ENCODE results near the gene HSPA12B.

The HSPA12B gene

DNA sequence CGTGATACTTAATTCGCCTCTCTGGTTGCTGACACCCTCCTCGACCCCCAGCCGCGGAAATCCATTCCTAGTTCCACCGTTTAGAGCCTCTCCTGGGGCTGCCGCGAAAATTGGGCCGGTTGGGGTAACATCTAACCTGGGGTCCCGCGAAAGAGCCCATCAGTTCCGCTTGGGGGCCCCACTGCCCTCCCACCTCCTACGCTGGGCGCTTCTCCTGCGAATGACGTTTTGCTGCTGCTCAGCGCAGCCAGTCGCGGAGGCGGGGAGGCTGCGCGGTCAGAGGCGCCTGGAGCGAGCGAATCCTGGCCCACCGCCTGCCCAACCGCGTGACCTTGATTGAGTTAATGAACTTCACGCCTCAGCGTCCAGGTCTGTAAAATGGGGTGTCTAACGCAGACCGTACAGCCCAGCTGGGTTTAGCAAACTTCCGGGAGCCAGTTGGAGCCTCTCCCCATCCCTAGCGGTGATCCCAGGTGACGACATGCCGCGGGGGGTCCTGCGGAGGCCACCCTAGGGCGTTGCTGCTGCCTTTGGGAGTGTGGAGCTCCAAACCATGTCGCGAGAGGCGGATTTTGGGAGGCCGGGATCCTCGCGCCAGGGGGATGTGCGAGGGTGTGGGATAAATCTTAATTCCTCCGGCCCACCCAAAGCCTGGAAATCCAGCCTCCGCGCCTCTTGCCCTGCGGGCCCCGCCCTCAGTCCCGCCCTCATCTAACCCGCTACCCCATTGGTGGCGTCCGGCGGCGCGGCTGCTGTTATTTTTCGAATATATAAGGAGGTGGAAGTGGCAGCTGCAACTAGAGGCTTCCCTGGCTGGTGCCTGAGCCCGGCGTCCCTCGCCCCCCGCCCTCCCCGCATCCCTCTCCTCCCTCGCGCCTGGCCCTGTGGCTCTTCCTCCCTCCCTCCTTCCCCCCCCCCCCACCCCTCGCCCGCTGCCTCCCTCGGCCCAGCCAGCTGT, 63.3 kb downstream of the HSPA12B start, which contains the start of gene CDC25B:
Gene CDC25B (plus strand): TSS at position 800 of the 958 bp plus-strand sequence. CDS start 222 bp downstream, outside the sequence.
- Mint-ChIP-seq H3K27me3 (no peaks in the 10 kb centered on the region), H3K4me1 (ENCODE audit: low read depth) (peaks cover 46% of the 10 kb centered on the region), H3K9me3 (no peaks in the 10 kb centered on the region), H3K27ac (peak within 1 kb of the TSS; percentile 93), H3K4me3 (peak within 1 kb of the TSS; percentile 81), H3K36me3 (ENCODE audit: low read depth) (peaks cover 49% of the 10 kb centered on the region)
- intact Hi-C loops (cut with micrococcal nuclease) = loop anchor here (2.0 kb wide), 2 partner anchors 15 to 25 kb away; partner anchors contain the start of gene AP5S1

DNA sequence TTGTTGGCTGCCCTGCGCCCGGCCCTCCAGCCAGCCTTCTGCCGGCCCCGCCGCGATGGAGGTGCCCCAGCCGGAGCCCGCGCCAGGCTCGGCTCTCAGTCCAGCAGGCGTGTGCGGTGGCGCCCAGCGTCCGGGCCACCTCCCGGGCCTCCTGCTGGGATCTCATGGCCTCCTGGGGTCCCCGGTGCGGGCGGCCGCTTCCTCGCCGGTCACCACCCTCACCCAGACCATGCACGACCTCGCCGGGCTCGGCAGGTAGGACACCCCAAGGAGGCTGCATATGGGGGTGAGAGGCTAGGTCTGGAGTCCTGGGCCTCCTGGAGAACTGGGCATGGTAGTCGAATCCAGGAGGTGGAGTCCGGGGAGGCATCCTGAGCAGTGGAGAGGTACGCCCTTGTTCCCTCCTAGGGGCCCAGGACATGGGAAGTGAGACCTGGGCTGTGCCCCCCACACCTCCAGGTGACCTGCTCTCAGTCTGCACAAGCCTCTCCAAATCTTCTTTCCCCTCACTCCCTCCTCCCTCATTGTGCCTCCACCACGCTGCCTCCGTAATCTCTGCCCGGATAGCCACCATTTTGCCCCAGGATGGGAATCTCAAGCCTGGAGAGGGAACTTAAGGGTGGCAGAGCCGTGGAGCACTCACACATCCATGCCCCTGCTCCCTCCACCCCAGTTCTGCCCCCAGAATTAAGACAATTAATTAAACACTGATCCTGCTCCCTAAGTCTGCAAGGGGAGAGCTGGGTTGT, 64.2 kb downstream of the HSPA12B start:
- Mint-ChIP-seq H3K27me3 (no peaks in the 10 kb centered on the region), H3K4me3 (peak overlapping the region; percentile 81), H3K36me3 (ENCODE audit: low read depth) (peaks cover 58% of the 10 kb centered on the region), H3K4me1 (ENCODE audit: low read depth) (peaks cover 53% of the 10 kb centered on the region), H3K27ac (peak overlapping the region; percentile 93), H3K9me3 (no peaks in the 10 kb centered on the region)
- intact Hi-C loops (cut with micrococcal nuclease) = loop anchor here (2.0 kb wide), 1 partner anchor 14 kb away; no protein-coding TSS in a partner anchor

DNA sequence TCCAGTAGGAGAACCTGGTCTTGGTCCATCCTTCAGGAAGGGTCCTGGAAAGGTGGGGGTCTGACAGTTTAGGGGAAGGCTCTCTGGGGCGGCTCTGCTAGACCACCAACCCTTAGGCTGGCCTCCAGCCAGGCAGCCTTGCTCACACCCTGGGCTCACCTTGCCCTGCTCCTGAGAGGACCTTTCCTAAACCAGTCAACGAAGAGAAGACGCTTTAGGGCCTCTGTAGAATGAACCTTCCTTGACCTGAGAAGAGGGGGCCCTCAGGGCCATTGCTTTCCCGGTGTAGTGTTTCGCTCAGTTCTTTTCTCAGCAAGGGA, 64.7 kb downstream of the HSPA12B start:
- peaks cover 63% of the 10 kb centered on the region for H3K36me3 Mint-ChIP-seq (ENCODE audit: low read depth)

DNA sequence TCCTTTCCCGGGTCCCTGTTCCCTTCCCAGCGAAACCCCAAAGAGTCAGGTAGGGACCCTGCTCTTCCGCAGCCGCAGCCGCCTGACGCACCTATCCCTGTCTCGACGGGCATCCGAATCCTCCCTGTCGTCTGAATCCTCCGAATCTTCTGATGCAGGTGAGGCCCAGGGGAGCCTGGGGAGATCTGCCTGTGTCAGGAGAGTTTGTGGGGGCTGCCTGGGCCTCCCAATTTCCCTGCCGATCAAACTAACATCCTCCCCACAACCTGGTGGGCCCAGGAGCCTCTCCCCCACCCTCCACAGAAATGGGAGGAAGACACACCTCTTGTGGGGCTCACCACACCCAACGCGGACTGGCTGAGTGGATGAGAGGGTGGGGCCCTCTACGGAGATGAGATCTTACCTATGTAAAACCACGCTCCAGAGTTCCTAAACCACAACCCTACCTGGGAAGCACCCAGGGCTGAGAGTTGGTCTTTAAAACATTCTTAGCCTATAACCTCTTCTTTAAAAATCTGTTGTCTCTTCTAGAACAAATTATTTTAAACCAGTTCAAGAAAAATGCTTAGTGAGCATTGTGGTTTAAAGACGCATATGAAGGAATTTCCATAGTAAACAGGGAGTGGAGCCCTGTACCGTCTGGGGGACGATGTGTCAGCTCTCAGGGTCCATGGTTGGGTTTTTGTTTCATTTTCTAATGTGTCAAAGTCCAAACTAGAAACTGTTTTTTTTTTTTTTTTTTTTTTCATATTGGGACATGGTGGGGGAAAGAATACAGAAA, 65.3 kb downstream of the HSPA12B start:
- Mint-ChIP-seq H3K27me3 (no peaks in the 10 kb centered on the region), H3K36me3 (ENCODE audit: low read depth) (peaks cover 69% of the 10 kb centered on the region), H3K27ac (peak overlapping the region; percentile 57), H3K9me3 (no peaks in the 10 kb centered on the region), H3K4me1 (ENCODE audit: low read depth) (peaks cover 64% of the 10 kb centered on the region), H3K4me3 (peak overlapping the region; percentile 81)
- intact Hi-C loops (cut with micrococcal nuclease) = loop anchor here (2.0 kb wide), 1 partner anchor 13 kb away; no protein-coding TSS in a partner anchor

More for the DNA sequence above, 64.7 kb downstream of the HSPA12B start:
- no peaks in the 10 kb centered on the region for H3K27me3 Mint-ChIP-seq
- peak overlapping the region; percentile 81 for H3K4me3 Mint-ChIP-seq
- H3K9me3 Mint-ChIP-seq = no peaks in the 10 kb centered on the region
- peaks cover 58% of the 10 kb centered on the region for H3K4me1 Mint-ChIP-seq (ENCODE audit: low read depth)
- intact Hi-C loops (cut with micrococcal nuclease) = loop anchor here (2.0 kb wide), 1 partner anchor 14 kb away; no protein-coding TSS in a partner anchor
- peak overlapping the region; percentile 93 for H3K27ac Mint-ChIP-seq

DNA sequence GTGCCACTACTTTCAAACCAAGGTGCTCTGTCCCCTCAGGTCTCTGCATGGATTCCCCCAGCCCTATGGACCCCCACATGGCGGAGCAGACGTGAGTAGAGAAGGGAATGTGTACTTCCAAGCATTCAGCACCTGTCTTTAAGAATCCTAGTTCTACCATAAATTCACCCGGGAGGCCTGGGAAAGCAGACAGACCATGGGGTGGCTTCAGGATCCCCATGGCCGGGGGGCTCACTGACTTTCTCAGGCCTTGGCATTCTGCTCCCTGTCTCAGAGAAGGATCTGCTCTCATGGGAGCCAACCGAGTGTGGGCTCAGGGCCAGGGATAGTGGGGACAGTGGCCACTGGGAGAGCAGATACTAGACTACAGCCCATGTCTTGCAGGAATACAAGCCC, 65.9 kb downstream of the HSPA12B start:
- Mint-ChIP-seq H3K4me3 (no peak overlapping the region), H3K9me3 (no peaks in the 10 kb centered on the region), H3K4me1 (ENCODE audit: low read depth) (peaks cover 70% of the 10 kb centered on the region), H3K36me3 (ENCODE audit: low read depth) (peaks cover 75% of the 10 kb centered on the region), H3K27me3 (no peaks in the 10 kb centered on the region), H3K27ac (peak overlapping the region; percentile 57)
- intact Hi-C loops (cut with micrococcal nuclease) = no loop called here

DNA sequence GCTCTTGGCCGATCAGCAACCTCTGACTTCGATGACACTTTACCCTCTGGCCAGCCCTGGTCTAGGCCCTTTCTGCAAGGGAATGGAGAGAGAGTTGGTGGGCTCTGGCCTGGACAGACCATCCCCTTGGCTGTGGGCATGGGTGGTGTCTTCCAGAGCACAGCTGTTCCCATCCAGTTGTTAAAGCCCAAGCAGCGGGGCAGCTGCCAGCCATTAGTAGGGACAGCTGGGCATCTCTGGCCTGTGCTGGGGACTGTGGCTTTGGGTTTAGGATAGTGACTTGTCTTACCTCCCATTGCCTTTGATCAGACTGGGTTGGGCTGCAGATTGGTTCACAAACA, 66.4 kb downstream of the HSPA12B start:
- Mint-ChIP-seq H3K27ac (no peak overlapping the region), H3K36me3 (ENCODE audit: low read depth) (peaks cover 80% of the 10 kb centered on the region), H3K4me3 (no peak overlapping the region), H3K4me1 (ENCODE audit: low read depth) (peaks cover 75% of the 10 kb centered on the region), H3K9me3 (no peaks in the 10 kb centered on the region), H3K27me3 (no peaks in the 10 kb centered on the region)
- intact Hi-C loops (cut with micrococcal nuclease) = no loop called here

DNA sequence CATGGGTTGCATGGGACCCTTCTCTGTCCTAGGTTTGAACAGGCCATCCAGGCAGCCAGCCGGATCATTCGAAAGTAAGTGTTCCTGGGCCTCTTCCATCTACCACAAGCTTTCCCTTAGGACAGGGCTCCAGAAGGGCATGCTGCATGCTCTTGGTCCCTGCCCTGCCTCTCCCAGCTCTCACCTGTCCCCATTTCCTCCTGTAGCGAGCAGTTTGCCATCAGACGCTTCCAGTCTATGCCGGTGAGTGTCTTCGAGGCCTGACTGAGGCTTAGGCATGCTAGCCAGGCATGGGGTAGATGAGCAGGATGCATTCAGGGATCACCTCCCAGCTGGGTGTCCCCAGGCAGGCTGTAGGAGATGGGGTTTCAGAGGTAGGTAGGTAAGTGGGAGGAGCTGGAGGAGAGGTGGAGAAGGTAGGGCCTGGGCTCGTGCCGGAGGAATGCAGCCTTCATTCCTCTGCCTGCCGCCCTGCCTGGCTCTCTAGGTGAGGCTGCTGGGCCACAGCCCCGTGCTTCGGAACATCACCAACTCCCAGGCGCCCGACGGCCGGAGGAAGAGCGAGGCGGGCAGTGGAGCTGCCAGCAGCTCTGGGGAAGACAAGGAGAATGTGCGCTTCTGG, 67.9 kb downstream of the HSPA12B start:
- Mint-ChIP-seq H3K4me3 (no peak overlapping the region), H3K27me3 (no peaks in the 10 kb centered on the region), H3K27ac (no peak overlapping the region), H3K4me1 (ENCODE audit: low read depth) (peaks cover 77% of the 10 kb centered on the region), H3K9me3 (no peaks in the 10 kb centered on the region), H3K36me3 (ENCODE audit: low read depth) (peaks cover 95% of the 10 kb centered on the region)
- intact Hi-C loops (cut with micrococcal nuclease) = no loop called here

DNA sequence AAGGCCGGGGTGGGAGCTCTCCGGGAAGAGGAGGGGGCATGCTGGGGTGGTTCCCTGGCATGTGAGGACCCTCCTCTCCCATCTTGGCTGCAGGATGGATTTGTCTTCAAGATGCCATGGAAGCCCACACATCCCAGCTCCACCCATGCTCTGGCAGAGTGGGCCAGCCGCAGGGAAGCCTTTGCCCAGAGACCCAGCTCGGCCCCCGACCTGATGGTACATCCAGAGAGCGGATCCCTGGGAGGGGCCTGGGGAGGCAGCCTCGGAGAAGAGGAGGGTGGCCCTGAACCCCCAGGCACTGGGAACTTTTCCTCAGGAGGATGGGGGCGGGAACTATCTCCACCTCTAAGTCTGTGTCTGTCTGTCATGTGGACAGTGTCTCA, 68.4 kb downstream of the HSPA12B start:
- no peaks in the 10 kb centered on the region for H3K27me3 Mint-ChIP-seq
- peaks cover 96% of the 10 kb centered on the region for H3K36me3 Mint-ChIP-seq (ENCODE audit: low read depth)
- no peak overlapping the region for H3K4me3 Mint-ChIP-seq
- H3K27ac Mint-ChIP-seq = no peak overlapping the region
- H3K9me3 Mint-ChIP-seq = no peaks in the 10 kb centered on the region
- peaks cover 77% of the 10 kb centered on the region for H3K4me1 Mint-ChIP-seq (ENCODE audit: low read depth)
- intact Hi-C loops (cut with micrococcal nuclease) = no loop called here

DNA sequence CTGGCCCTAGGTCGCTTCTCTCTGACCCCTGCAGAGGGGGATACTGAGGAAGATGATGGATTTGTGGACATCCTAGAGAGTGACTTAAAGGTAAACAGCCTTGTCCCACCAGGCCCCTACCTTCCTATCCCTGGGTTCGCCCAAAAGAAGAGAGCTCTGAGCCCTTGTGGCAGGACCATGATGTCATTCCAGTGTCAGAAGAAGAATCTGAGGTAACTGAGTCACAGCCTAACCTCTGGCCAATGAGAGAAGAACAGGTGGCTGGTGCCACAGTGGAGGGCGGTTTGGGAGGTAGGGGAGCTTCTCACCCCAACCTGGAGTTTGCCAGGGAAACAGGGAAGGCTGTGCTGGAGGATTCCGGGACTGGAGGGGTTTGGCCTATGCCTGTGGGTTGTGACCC, 68.8 kb downstream of the HSPA12B start:
- Mint-ChIP-seq H3K27me3 (no peaks in the 10 kb centered on the region), H3K4me3 (no peak overlapping the region), H3K4me1 (ENCODE audit: low read depth) (peaks cover 80% of the 10 kb centered on the region), H3K36me3 (ENCODE audit: low read depth) (peaks cover 97% of the 10 kb centered on the region), H3K9me3 (no peaks in the 10 kb centered on the region), H3K27ac (no peak overlapping the region)
- intact Hi-C loops (cut with micrococcal nuclease) = no loop called here

DNA sequence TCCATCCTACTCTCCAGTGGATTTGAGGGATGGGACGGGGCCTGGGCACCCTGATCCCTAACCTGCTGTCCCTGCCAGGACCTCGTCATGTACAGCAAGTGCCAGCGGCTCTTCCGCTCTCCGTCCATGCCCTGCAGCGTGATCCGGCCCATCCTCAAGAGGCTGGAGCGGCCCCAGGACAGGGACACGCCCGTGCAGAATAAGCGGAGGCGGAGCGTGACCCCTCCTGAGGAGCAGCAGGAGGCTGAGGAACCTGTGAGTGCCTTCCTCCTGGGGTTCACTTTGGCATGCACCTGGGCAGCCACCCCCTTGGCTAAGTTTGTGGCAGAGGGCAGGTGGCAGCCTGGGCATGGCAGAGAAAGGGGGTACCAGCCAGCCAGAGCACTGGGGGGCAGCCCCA, 69.4 kb downstream of the HSPA12B start:
- Mint-ChIP-seq H3K36me3 (ENCODE audit: low read depth) (peaks cover 96% of the 10 kb centered on the region), H3K27me3 (no peaks in the 10 kb centered on the region), H3K9me3 (no peaks in the 10 kb centered on the region), H3K4me3 (no peak overlapping the region), H3K4me1 (ENCODE audit: low read depth) (peaks cover 81% of the 10 kb centered on the region), H3K27ac (no peak overlapping the region)
- intact Hi-C loops (cut with micrococcal nuclease) = no loop called here
